KMS-11 (cell line): ENCODE results near the gene SERPINB2.

Experiments used
- H2AFZ ChIP-seq: fragments of 200-600 bp; sonication (generic); 2 replicates; pipeline ENCODE4 v1.6.1; 2016; ENCODE audit warnings: antibody characterized with exemption, mixed run types, low read depth
- H3K27ac ChIP-seq: fragments of 200-600 bp; sonication (generic); 2 replicates; pipeline ENCODE4 v1.6.1; 2016; ENCODE audit warnings: mild to moderate bottlenecking, mixed run types
- H3K27me3 ChIP-seq: fragments of 200-600 bp; sonication (generic); 2 replicates; pipeline ENCODE4 v1.6.1; 2017; ENCODE audit warnings: mild to moderate bottlenecking, low read depth, mixed run types, moderate library complexity; ENCODE audit not compliant: insufficient read depth
- H3K36me3 ChIP-seq: fragments of 200-600 bp; sonication (generic); 2 replicates; pipeline ENCODE4 v1.6.1; 2017; ENCODE audit warnings: mild to moderate bottlenecking, mixed run types; ENCODE audit not compliant: insufficient read depth
- H3K4me1 ChIP-seq: fragments of 200-600 bp; sonication (generic); 2 replicates; pipeline ENCODE4 v1.6.1; 2016; ENCODE audit warnings: mild to moderate bottlenecking, low read depth, mixed run types; ENCODE audit not compliant: poor library complexity, severe bottlenecking
- H3K4me2 ChIP-seq: fragments of 200-600 bp; sonication (generic); 2 replicates; pipeline ENCODE4 v1.7.0; 2016; ENCODE audit warnings: mild to moderate bottlenecking, mixed run types
- H3K4me3 ChIP-seq: fragments of 200-600 bp; sonication (generic); IDR thresholded peaks from 2 replicates; pipeline ENCODE4 v1.6.1; 2017; ENCODE audit warnings: low read depth, low read length, mixed read lengths; ENCODE audit not compliant: insufficient read depth
- H3K79me2 ChIP-seq: fragments of 200-600 bp; sonication (generic); 2 replicates; pipeline ENCODE4 v1.6.1; 2016; ENCODE audit warnings: low read depth, mixed run types; ENCODE audit not compliant: insufficient read depth
- H3K9ac ChIP-seq: fragments of 200-600 bp; sonication (generic); 2 replicates; pipeline ENCODE4 v1.6.1; 2016; ENCODE audit warnings: mild to moderate bottlenecking, mixed run types
- H4K20me1 ChIP-seq: fragments of 200-600 bp; sonication (generic); 2 replicates; pipeline ENCODE4 v1.6.1; 2016; ENCODE audit warnings: mild to moderate bottlenecking, mixed run types; ENCODE audit not compliant: insufficient read depth
- CTCF ChIP-seq: fragments of 200-600 bp; sonication (generic); conservative IDR thresholded peaks from 2 replicates; pipeline ENCODE4 v1.6.1; 2017; ENCODE audit warnings: low read depth, mild to moderate bottlenecking, antibody characterized with exemption, low read length, moderate library complexity, mixed read lengths

The SERPINB2 gene

DNA sequence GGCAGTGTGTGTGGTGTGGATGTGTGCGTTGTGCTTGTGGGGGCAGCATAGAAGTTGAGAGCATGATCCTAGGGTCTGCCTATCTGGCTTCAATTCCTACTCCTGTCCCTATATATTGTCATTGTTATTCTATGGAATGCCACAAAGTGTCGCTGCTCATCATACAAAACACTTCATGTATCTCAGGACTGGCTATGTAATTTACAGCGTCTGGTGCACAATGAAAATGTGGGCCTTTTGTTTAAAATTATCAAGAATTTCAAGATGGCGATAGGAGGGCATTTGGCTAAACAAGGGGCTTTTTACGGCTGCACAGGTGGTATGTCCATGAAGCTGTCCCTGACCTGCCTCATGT, 3.4 kb downstream of the SERPINB2 start:
- Histone ChIP-seq H2AFZ (no peak overlapping the region), H3K4me1 (no peaks in the 10 kb centered on the region), H3K36me3 (no peaks in the 10 kb centered on the region), H3K9ac (no peak overlapping the region), H3K27ac (no peak overlapping the region), H3K4me2 (no peak overlapping the region), H3K79me2 (no peaks in the 10 kb centered on the region), H3K27me3 (no peaks in the 10 kb centered on the region), H4K20me1 (no peaks in the 10 kb centered on the region), H3K4me3 (no peak overlapping the region)
- no peak for TF ChIP-seq CTCF

DNA sequence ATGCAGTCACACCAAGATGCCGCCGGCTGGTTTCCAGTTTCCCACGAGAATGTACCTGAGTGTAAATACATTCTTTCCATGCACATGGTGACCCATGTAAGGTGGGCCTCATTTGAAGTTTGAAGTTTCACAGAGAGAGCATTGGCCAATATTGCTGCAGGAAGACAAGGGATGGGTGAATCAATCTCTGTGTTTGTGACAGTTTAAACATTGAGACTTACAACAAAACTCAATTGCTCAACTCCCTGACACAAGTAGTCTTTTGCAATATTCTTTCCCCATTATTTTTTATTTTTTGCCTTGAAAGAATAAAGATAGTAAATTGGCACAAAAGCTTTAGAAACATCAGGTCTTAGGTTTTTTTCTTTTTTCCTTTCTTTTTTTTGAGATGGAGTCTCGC, 5.1 kb downstream of the SERPINB2 start:
- H3K4me1 ChIP-seq, result no peaks in the 10 kb centered on the region
- no peak overlapping the region for H3K4me3 ChIP-seq
- no peak overlapping the region for H3K9ac ChIP-seq
- no peaks in the 10 kb centered on the region for H3K79me2 ChIP-seq
- no peak for TF ChIP-seq CTCF
- H2AFZ ChIP-seq, result no peak overlapping the region
- no peaks in the 10 kb centered on the region for H3K27me3 ChIP-seq
- H4K20me1 ChIP-seq, result no peaks in the 10 kb centered on the region
- no peaks in the 10 kb centered on the region for H3K36me3 ChIP-seq
- H3K4me2 ChIP-seq, result no peak overlapping the region
- H3K27ac ChIP-seq, result no peak overlapping the region

DNA sequence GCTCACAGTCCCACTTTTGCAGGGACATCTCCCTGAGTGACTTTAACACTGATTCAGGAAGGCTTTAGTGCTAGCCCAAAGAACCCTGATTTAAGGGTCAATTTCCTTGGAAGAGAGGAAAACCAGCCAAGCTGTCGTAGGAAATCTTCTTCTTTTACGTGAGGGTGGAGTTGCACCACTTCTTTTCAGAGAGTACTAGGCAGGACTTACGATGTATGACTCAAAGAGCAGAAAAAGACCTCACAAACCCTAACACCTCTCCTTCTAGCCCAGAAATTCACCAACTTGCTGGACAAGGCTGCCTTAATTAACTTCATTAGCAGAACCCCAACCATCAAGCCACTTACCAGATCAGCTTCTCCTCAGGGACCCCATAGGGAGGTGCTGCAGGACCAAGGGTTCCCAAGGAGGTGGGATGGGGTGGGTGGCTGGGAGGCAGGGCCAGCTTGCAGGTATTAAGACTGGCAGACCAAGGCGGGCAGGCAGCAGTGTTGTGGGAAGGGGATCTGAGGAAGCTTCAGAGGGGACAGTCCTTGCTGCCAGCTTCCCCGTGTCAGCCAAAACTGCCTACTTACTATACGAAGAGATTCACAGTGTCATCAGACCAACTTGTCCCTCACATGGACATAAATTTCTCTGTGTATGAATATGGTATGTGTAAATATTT, 6.7 kb downstream of the SERPINB2 start:
- TF ChIP-seq CTCF, result no peak
- Histone ChIP-seq H3K4me1 (no peaks in the 10 kb centered on the region), H3K27ac (no peak overlapping the region), H3K27me3 (no peaks in the 10 kb centered on the region), H3K4me3 (no peak overlapping the region), H2AFZ (no peak overlapping the region), H3K9ac (no peak overlapping the region), H3K36me3 (no peaks in the 10 kb centered on the region), H4K20me1 (no peaks in the 10 kb centered on the region), H3K4me2 (no peak overlapping the region), H3K79me2 (no peaks in the 10 kb centered on the region)

- no peaks in the 10 kb centered on the region for H3K27me3 ChIP-seq
- TF ChIP-seq CTCF, result no peak
- no peaks in the 10 kb centered on the region for H3K36me3 ChIP-seq
- no peak overlapping the region for H3K4me2 ChIP-seq
- no peak overlapping the region for H2AFZ ChIP-seq
- no peak overlapping the region for H3K9ac ChIP-seq
- no peaks in the 10 kb centered on the region for H3K4me1 ChIP-seq
- no peak overlapping the region for H3K27ac ChIP-seq
- H3K79me2 ChIP-seq, result no peaks in the 10 kb centered on the region
- no peak overlapping the region for H3K4me3 ChIP-seq
- no peaks in the 10 kb centered on the region for H4K20me1 ChIP-seq
These were observed 7.7 kb downstream of the SERPINB2 start for GRCh38 chr18:63895190-63895589.
